Endothelial cell of umbilical vein (primary cell): ENCODE data around the gene ATP10A.

Experiments used
- EZH2 ChIP-seq: IDR thresholded peaks from 2 replicates; pipeline ENCODE4 v1.6.1; 2012; ENCODE audit warnings: borderline replicate concordance, low read depth, mild to moderate bottlenecking, moderate library complexity, low read length, inconsistent platforms; ENCODE audit not compliant: severe bottlenecking
- TF ChIP-seq, protein P1 (sequence below), 2 donors: IDR thresholded peaks; 1 replicate in 1 of 2; 2 replicates in 1 of 2; pipeline ENCODE4 v1.5.1; 2011; ENCODE audit warnings: low read length in 2 of 2, mild to moderate bottlenecking in 2 of 2, moderate library complexity in 2 of 2, control low read depth in 1 of 2, inconsistent platforms in 1 of 2, low read depth in 1 of 2; ENCODE audit not compliant: insufficient read depth in 1 of 2; ENCODE audit errors: extremely low read depth in 1 of 2

- no peak for TF ChIP-seq EZH2
- TF ChIP-seq, protein P1, sequence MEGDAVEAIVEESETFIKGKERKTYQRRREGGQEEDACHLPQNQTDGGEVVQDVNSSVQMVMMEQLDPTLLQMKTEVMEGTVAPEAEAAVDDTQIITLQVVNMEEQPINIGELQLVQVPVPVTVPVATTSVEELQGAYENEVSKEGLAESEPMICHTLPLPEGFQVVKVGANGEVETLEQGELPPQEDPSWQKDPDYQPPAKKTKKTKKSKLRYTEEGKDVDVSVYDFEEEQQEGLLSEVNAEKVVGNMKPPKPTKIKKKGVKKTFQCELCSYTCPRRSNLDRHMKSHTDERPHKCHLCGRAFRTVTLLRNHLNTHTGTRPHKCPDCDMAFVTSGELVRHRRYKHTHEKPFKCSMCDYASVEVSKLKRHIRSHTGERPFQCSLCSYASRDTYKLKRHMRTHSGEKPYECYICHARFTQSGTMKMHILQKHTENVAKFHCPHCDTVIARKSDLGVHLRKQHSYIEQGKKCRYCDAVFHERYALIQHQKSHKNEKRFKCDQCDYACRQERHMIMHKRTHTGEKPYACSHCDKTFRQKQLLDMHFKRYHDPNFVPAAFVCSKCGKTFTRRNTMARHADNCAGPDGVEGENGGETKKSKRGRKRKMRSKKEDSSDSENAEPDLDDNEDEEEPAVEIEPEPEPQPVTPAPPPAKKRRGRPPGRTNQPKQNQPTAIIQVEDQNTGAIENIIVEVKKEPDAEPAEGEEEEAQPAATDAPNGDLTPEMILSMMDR (IDR thresholded peaks at IDR 0.05; ENCODE audit: extremely low read depth in 1 of 2, insufficient read depth in 1 of 2, low read depth in 1 of 2, low read length in 2 of 2), result no peak
These were observed 58.7 kb downstream of the ATP10A start for GRCh38 chr15:25804451-25804850.
